ENCODE measurements around the gene RIPOR2.

Gene RIPOR2

DNA sequence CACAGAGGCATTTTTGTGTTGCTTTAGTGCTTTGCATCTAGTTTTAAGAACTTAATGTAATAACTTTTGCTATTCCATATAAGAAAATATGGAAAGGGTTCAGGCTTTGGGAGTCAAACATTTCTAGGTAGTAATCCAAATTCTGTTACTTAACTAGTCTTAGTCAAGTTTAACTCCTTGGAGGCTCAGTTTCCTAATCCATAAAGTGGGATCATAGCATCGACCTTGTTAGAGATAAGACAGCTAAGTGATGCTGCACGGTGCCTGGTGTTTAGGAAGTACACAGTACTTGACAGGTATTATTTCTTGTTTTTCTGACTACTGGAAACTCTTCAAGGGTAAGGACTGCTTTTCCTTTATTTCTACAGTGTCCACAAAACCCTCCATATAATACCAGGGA, 112.6 kb downstream of the RIPOR2 start:
- TF ChIP-seq, protein P1, sequence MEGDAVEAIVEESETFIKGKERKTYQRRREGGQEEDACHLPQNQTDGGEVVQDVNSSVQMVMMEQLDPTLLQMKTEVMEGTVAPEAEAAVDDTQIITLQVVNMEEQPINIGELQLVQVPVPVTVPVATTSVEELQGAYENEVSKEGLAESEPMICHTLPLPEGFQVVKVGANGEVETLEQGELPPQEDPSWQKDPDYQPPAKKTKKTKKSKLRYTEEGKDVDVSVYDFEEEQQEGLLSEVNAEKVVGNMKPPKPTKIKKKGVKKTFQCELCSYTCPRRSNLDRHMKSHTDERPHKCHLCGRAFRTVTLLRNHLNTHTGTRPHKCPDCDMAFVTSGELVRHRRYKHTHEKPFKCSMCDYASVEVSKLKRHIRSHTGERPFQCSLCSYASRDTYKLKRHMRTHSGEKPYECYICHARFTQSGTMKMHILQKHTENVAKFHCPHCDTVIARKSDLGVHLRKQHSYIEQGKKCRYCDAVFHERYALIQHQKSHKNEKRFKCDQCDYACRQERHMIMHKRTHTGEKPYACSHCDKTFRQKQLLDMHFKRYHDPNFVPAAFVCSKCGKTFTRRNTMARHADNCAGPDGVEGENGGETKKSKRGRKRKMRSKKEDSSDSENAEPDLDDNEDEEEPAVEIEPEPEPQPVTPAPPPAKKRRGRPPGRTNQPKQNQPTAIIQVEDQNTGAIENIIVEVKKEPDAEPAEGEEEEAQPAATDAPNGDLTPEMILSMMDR (IDR thresholded peaks at IDR 0.05) = no peak

DNA sequence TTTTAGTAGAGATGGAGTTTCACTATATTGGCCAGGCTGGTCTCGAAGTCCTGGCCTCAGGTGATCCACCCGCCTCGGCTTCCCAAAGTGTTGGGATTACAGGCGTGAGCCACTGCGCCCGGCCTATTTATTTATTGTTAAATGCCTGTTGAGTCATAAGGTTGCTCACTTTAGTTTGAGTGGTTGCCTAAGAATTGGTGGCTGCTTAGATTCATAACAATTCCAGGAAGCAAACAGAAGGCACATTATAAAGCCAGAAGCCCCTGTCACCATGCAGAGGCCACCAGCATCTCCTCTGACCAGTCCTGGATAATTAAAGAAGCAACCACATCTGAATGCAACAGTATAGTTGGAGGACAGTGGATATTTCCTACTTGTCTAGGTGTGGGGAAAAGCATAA, 113.1 kb downstream of the RIPOR2 start:
- TF ChIP-seq, protein P1 (IDR thresholded peaks at IDR 0.05) = no peak

DNA sequence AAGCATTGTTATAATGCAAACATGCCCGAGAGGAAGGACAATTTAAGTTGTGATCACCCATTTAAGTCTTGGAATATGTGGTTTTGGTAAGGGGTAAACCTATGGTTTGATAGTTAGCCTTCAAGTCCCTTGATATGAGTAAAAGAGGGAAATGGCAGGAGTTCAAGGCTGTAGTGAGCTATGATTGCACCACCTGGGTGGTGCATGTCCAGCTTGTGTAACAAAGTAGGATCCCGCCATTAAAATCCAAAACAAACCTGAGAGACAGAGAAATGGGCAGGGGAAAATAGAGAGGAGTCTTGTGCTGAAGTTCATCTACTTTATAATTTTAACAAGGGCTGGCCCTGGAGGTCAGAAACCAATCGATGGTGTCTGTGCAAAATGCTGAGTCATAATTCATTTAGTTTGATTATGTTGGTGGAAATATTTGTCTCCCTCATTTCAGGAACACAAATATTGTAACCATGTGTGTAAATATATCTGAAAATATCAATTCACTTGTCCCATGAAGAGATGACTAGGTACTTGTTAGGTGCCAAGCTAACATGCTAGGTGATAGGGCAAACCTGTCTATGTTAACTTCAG, 113.8 kb downstream of the RIPOR2 start:
- TF ChIP-seq, protein P1 (IDR thresholded peaks at IDR 0.05) = no peak

DNA sequence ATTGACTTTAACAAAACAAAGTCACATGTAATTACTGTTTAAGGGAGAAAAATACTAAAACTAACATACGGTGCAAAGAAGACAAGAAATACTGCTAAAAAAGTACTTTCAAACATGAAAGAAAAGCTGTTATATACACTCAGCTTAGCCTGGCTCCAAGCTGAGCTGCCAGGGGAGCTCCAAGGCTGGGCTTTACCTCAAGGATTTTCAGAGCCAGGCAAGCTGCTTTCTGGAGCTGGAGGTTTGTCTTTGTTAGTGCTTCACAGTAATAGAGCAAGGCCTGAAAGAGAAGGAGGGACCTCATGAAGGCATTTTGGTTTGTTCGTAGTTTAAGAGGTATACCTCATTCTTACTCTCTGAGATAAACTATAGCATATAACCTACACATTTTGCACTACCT, 117.4 kb downstream of the RIPOR2 start:
- TF ChIP-seq, protein P1 (IDR thresholded peaks at IDR 0.05) = no peak

DNA sequence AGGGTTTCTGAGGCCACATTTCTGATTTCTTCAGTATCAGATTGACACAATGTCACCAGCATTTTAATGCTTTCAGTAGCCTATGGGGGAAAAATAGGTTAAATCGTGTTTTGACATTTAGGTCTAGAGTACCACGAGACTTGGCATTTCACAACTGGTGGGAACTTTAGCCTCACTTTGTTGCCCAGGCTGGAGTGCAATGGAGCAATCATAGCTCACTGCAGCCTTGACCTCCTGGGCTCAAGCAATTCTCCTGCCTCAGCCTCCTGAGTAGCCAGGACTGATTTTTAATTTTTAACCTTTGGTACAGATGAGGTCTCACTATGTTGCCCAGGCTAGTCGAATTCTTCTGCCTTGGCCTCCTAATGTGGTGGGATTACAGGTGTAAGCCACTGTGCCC, 126.0 kb downstream of the RIPOR2 start:
- TF ChIP-seq, protein P1 (IDR thresholded peaks at IDR 0.05) = no peak

DNA sequence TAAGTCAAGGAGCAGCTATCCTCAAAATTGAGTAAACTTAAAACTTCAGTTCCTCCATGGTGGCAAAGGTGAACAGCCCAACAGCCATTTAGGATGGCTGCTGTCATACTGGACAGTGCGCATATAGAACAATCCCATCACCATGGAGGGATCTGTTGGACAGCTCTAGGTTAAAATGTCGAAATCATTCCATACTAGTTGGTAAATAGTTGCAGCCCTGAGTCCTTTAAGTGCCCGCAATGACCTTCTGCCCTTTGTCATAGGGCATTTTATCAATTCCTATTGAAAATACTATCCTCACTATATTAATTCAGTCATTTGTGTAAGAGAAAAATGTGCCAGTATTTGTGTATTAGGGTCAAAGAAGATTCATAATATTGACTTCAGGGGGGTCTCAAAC, 128.2 kb downstream of the RIPOR2 start:
- TF ChIP-seq, protein P1 (IDR thresholded peaks at IDR 0.05) = no peak

DNA sequence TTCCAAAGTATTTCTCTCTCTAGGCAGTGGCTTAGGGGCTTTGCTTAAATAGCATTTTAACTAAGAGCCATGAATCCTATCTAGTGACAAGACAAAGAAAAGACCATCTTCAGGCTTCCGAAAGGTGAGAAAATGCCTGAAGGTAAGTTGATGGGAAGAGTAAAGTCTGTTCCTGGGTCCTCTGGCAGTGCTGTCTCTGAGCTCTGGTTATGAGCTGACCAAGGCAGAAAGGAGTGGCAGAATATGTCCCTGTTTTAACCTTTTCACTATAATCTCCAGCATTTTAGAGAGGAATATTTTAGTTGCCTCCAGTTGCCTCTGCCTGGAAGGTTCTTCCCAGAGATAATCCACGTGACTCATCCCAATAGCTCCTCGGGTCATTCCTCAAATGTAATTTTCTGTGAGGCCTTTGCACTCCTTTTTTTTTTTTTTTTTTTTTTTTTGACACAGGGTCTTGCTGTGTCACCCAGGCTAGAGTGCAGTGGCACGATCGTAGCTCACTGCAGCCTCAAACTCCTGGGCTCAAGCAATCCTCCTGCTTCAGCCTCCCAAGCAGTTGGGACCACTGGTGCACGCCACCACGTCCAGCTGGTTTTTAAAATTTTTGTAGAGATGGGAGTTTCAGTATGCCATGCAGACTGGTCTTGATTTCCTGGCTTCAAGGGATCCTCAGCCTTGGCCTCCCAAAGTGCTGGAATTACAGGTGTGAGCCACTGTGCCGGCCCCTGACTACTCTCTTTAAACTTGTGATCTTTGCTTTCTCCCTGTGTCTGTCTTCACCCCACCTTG, 133.3 kb downstream of the RIPOR2 start:
- TF ChIP-seq, protein P1 (IDR thresholded peaks at IDR 0.05) = no peak
